Hepatocyte (in vitro differentiated cells): ENCODE measurements around the gene POU3F1.

Source experiments
- EZH2 ChIP-seq: fragments of 200-600 bp; sonication (generic); IDR thresholded peaks from 2 replicates; pipeline ENCODE4 v1.6.1; 2016; ENCODE audit warnings: antibody characterized with exemption, mild to moderate bottlenecking, borderline replicate concordance
- EZH2phosphoT487 ChIP-seq: fragments of 200-600 bp; sonication (generic); IDR thresholded peaks from one replicate; pipeline ENCODE4 v1.6.1; 2018; ENCODE audit warnings: antibody characterized with exemption, mild to moderate bottlenecking, low read depth, moderate library complexity; ENCODE audit not compliant: unreplicated experiment, severe bottlenecking
- TF ChIP-seq, protein P1 (sequence below): fragments of 200-600 bp; sonication (generic); IDR thresholded peaks from 2 replicates; pipeline ENCODE4 v1.5.1; 2016; ENCODE audit warnings: antibody characterized with exemption, mild to moderate bottlenecking; ENCODE audit not compliant: poor library complexity

DNA sequence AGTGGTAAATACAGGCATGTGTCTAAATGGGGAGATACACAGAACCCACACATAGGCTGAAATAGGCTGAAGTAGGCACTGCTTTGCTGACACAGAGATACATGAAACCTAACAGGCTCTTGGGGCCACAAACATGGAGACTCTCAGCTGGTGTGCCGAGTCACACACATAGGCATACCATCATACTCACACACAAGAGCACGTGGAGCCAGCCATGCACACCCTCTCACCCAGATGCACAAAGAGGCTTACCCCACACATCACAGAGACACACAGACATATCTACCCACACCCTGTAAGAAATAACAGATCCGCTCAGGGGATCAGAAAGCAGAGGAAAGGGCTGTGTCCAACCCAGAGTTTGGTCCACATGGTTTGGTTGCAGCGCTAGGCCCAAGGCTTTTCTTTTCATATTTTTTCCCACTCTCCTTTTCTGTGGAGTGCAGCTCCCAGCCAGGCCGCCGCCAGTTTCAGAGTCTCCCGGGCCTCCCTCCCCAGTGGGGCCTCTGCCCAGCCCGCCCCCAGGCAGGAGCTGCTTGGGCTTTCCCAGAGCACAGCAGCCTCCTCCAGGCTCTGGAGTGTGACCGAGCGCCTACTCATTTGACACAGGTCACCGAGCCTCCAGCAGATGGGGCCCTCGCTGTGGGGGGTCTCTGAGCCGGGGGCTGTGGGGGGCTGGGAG lies 3.9 kb upstream of the POU3F1 start:
- TF ChIP-seq, protein P1, sequence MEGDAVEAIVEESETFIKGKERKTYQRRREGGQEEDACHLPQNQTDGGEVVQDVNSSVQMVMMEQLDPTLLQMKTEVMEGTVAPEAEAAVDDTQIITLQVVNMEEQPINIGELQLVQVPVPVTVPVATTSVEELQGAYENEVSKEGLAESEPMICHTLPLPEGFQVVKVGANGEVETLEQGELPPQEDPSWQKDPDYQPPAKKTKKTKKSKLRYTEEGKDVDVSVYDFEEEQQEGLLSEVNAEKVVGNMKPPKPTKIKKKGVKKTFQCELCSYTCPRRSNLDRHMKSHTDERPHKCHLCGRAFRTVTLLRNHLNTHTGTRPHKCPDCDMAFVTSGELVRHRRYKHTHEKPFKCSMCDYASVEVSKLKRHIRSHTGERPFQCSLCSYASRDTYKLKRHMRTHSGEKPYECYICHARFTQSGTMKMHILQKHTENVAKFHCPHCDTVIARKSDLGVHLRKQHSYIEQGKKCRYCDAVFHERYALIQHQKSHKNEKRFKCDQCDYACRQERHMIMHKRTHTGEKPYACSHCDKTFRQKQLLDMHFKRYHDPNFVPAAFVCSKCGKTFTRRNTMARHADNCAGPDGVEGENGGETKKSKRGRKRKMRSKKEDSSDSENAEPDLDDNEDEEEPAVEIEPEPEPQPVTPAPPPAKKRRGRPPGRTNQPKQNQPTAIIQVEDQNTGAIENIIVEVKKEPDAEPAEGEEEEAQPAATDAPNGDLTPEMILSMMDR: no peak
- TF ChIP-seq EZH2phosphoT487 (no peak), EZH2 (no peak)
